Stimulated activated memory B cell treated with anti-CD40 and anti-IgM and Interleukin-4, amounts not matched to agents 10 μg/mL and 1 μg/mL and 100 μg/mL, for 72 hours (primary cell): ENCODE results near the gene TRIOBP.

Source experiments
- ATAC-seq: fragments of 150-1000 bp; cut with Tn5 transposase; 2 replicates; pipeline ENCODE4 v1.10.0; 2021
- H3K27ac Mint-ChIP-seq: one replicate; pipeline ENCODE4 v1.8.0; 2022; ENCODE audit warnings: mild to moderate bottlenecking, mixed read lengths
- H3K27me3 Mint-ChIP-seq: one replicate; pipeline ENCODE4 v1.8.0; 2022; ENCODE audit warnings: mixed read lengths
- H3K36me3 Mint-ChIP-seq: one replicate; pipeline ENCODE4 v1.8.0; 2022; ENCODE audit warnings: mixed read lengths
- H3K4me1 Mint-ChIP-seq: one replicate; pipeline ENCODE4 v1.8.0; 2022; ENCODE audit warnings: mixed read lengths
- H3K4me3 Mint-ChIP-seq: one replicate; pipeline ENCODE4 v1.8.0; 2022; ENCODE audit warnings: mild to moderate bottlenecking, moderate library complexity, mixed read lengths
- H3K9me3 Mint-ChIP-seq: one replicate; pipeline ENCODE4 v1.8.0; 2022; ENCODE audit warnings: mixed read lengths

TRIOBP gene

GRCh38 chr22:37759281-37759680 is 62.4 kb downstream of the TRIOBP start:
- peaks cover 6% of the 10 kb centered on the region for H3K4me1 Mint-ChIP-seq
- no peaks in the 10 kb centered on the region for H3K9me3 Mint-ChIP-seq
- H3K4me3 Mint-ChIP-seq = no peak overlapping the region
- ATAC-seq = no peak
- H3K27ac Mint-ChIP-seq = no peak overlapping the region
- peaks cover 60% of the 10 kb centered on the region for H3K36me3 Mint-ChIP-seq
- no peaks in the 10 kb centered on the region for H3K27me3 Mint-ChIP-seq

GRCh38 chr22:37760152-37760551 is 63.3 kb downstream of the TRIOBP start:
- no peak for ATAC-seq
- Mint-ChIP-seq H3K9me3 (no peaks in the 10 kb centered on the region), H3K36me3 (peaks cover 64% of the 10 kb centered on the region), H3K4me3 (no peak overlapping the region), H3K27ac (no peak overlapping the region), H3K4me1 (peaks cover 12% of the 10 kb centered on the region), H3K27me3 (no peaks in the 10 kb centered on the region)

- Mint-ChIP-seq H3K4me3 (no peak overlapping the region), H3K27me3 (no peaks in the 10 kb centered on the region), H3K27ac (no peak overlapping the region), H3K9me3 (no peaks in the 10 kb centered on the region), H3K36me3 (peaks cover 54% of the 10 kb centered on the region), H3K4me1 (peaks cover 12% of the 10 kb centered on the region)
- ATAC-seq = no peak
These were observed 65.6 kb downstream of the TRIOBP start for GRCh38 chr22:37762389-37762836.

- peaks cover 49% of the 10 kb centered on the region for H3K36me3 Mint-ChIP-seq
- H3K27ac Mint-ChIP-seq = no peak overlapping the region
- no peak for ATAC-seq
- H3K27me3 Mint-ChIP-seq = no peaks in the 10 kb centered on the region
- no peaks in the 10 kb centered on the region for H3K9me3 Mint-ChIP-seq
- no peak overlapping the region for H3K4me3 Mint-ChIP-seq
- H3K4me1 Mint-ChIP-seq = peaks cover 12% of the 10 kb centered on the region
These were observed 66.2 kb downstream of the TRIOBP start for GRCh38 chr22:37763012-37763411.

GRCh38 chr22:37763652-37764051 is 66.8 kb downstream of the TRIOBP start:
- Mint-ChIP-seq H3K27me3 (no peaks in the 10 kb centered on the region), H3K4me1 (peaks cover 12% of the 10 kb centered on the region), H3K27ac (no peak overlapping the region), H3K9me3 (no peaks in the 10 kb centered on the region), H3K36me3 (peaks cover 42% of the 10 kb centered on the region), H3K4me3 (no peak overlapping the region)
- no peak for ATAC-seq

GRCh38 chr22:37764622-37765021 is 67.8 kb downstream of the TRIOBP start:
- peaks cover 12% of the 10 kb centered on the region for H3K4me1 Mint-ChIP-seq
- H3K27ac Mint-ChIP-seq = peak overlapping the region; percentile 48
- no peak overlapping the region for H3K4me3 Mint-ChIP-seq
- ATAC-seq = no peak
- H3K27me3 Mint-ChIP-seq = no peaks in the 10 kb centered on the region
- H3K36me3 Mint-ChIP-seq = peaks cover 33% of the 10 kb centered on the region
- no peaks in the 10 kb centered on the region for H3K9me3 Mint-ChIP-seq

- Mint-ChIP-seq H3K36me3 (peaks cover 26% of the 10 kb centered on the region), H3K27ac (no peak overlapping the region), H3K4me3 (no peak overlapping the region), H3K9me3 (no peaks in the 10 kb centered on the region), H3K27me3 (no peaks in the 10 kb centered on the region), H3K4me1 (peaks cover 12% of the 10 kb centered on the region)
- ATAC-seq = no peak
These were observed 68.7 kb downstream of the TRIOBP start for GRCh38 chr22:37765498-37765897.

GRCh38 chr22:37765953-37766576 is 69.2 kb downstream of the TRIOBP start:
- Mint-ChIP-seq H3K9me3 (no peaks in the 10 kb centered on the region), H3K36me3 (peaks cover 27% of the 10 kb centered on the region), H3K27ac (no peak overlapping the region), H3K27me3 (no peaks in the 10 kb centered on the region), H3K4me1 (peaks cover 12% of the 10 kb centered on the region), H3K4me3 (no peak overlapping the region)
- ATAC-seq = no peak

GRCh38 chr22:37768273-37768672 is 71.4 kb downstream of the TRIOBP start:
- Mint-ChIP-seq H3K27me3 (no peaks in the 10 kb centered on the region), H3K9me3 (no peaks in the 10 kb centered on the region), H3K27ac (no peak overlapping the region), H3K4me1 (peaks cover 12% of the 10 kb centered on the region), H3K4me3 (no peak overlapping the region), H3K36me3 (peaks cover 32% of the 10 kb centered on the region)
- ATAC-seq = no peak

GRCh38 chr22:37769056-37769455 is 72.2 kb downstream of the TRIOBP start:
- no peak for ATAC-seq
- H3K9me3 Mint-ChIP-seq = no peaks in the 10 kb centered on the region
- no peak overlapping the region for H3K4me3 Mint-ChIP-seq
- H3K27me3 Mint-ChIP-seq = no peaks in the 10 kb centered on the region
- peaks cover 34% of the 10 kb centered on the region for H3K36me3 Mint-ChIP-seq
- peaks cover 8% of the 10 kb centered on the region for H3K4me1 Mint-ChIP-seq
- H3K27ac Mint-ChIP-seq = no peak overlapping the region

GRCh38 chr22:37771081-37771480 is 74.2 kb downstream of the TRIOBP start:
- Mint-ChIP-seq H3K27me3 (no peaks in the 10 kb centered on the region), H3K4me3 (no peak overlapping the region), H3K27ac (no peak overlapping the region), H3K4me1 (no peaks in the 10 kb centered on the region), H3K36me3 (peaks cover 24% of the 10 kb centered on the region), H3K9me3 (no peaks in the 10 kb centered on the region)
- no peak for ATAC-seq

- no peak for ATAC-seq
- H3K4me3 Mint-ChIP-seq = no peak overlapping the region
- no peaks in the 10 kb centered on the region for H3K9me3 Mint-ChIP-seq
- no peaks in the 10 kb centered on the region for H3K27me3 Mint-ChIP-seq
- no peak overlapping the region for H3K27ac Mint-ChIP-seq
- H3K4me1 Mint-ChIP-seq = peaks cover 7% of the 10 kb centered on the region
- H3K36me3 Mint-ChIP-seq = peaks cover 24% of the 10 kb centered on the region
These were observed 75.0 kb downstream of the TRIOBP start for GRCh38 chr22:37771702-37772427.

- Mint-ChIP-seq H3K27ac (no peak overlapping the region), H3K9me3 (no peaks in the 10 kb centered on the region), H3K27me3 (peaks cover 7% of the 10 kb centered on the region), H3K4me3 (no peak overlapping the region), H3K36me3 (peaks cover 24% of the 10 kb centered on the region), H3K4me1 (peaks cover 18% of the 10 kb centered on the region)
- ATAC-seq = no peak
These were observed 77.9 kb downstream of the TRIOBP start for GRCh38 chr22:37774728-37775127.

- Mint-ChIP-seq H3K36me3 (peaks cover 20% of the 10 kb centered on the region), H3K4me1 (peaks cover 18% of the 10 kb centered on the region), H3K4me3 (no peak overlapping the region), H3K27me3 (peaks cover 12% of the 10 kb centered on the region), H3K9me3 (no peaks in the 10 kb centered on the region), H3K27ac (no peak overlapping the region)
- ATAC-seq = no peak
These were observed 79.2 kb downstream of the TRIOBP start for GRCh38 chr22:37775785-37776638.

- ATAC-seq = no peak
- Mint-ChIP-seq H3K27me3 (peaks cover 12% of the 10 kb centered on the region), H3K9me3 (no peaks in the 10 kb centered on the region), H3K4me1 (peaks cover 18% of the 10 kb centered on the region), H3K36me3 (peaks cover 18% of the 10 kb centered on the region), H3K27ac (no peak overlapping the region), H3K4me3 (no peak overlapping the region)
These were observed 79.8 kb downstream of the TRIOBP start for GRCh38 chr22:37776639-37777005.
